SW480 (cell line): ENCODE measurements around the gene AMACR.
"Not testable (repeated sequence)": the region's sequence is repeated elsewhere in the genome, so short reads cannot be mapped to it uniquely, and the experiment has no call there.

Source experiments
- DNase-seq: peaks from one replicate; pipeline ENCODE4 v3.0.0-alpha.2; 2016; ENCODE audit warnings: low spot score

AMACR gene

DNA sequence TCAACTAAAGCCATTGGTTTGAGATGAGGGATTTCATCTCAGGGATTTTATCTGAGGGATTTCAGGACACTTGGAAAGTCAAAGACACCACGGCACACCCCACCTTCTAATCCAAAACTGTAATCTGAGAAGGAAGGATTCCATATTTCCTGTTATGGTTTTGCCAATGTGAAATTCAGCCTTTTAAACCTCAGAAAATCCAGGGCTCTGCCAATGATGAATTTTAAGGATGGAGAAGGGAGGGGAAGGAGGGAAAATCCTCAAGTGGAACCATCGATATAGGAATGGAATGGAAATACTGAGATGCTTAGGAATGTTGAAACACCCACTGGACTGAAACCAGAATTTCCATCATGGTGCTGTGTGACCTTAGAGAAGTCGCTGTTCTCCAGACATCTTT is 29.9 kb upstream of the AMACR start:
- no peak for DNase-seq

DNA sequence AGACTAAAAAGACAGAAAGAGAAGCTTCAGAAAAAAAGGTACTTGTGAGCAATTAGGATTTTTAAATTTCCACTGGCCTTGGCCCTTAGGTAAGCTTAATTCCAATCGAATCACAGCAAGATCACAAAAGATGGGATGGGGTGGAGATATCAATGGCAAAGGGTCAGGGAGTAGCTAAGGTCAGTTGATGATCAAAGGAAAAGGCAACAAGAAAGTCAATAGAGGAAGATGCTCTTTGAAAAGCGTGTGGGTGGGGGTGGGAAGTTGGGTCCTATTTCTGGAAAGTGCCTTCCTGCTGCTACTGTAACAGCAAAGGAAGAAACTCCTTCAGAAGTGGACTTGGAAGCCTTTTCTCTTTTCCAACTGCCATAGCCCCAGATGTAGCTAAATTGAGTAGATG is 27.9 kb upstream of the AMACR start:
- no peak for DNase-seq

DNA sequence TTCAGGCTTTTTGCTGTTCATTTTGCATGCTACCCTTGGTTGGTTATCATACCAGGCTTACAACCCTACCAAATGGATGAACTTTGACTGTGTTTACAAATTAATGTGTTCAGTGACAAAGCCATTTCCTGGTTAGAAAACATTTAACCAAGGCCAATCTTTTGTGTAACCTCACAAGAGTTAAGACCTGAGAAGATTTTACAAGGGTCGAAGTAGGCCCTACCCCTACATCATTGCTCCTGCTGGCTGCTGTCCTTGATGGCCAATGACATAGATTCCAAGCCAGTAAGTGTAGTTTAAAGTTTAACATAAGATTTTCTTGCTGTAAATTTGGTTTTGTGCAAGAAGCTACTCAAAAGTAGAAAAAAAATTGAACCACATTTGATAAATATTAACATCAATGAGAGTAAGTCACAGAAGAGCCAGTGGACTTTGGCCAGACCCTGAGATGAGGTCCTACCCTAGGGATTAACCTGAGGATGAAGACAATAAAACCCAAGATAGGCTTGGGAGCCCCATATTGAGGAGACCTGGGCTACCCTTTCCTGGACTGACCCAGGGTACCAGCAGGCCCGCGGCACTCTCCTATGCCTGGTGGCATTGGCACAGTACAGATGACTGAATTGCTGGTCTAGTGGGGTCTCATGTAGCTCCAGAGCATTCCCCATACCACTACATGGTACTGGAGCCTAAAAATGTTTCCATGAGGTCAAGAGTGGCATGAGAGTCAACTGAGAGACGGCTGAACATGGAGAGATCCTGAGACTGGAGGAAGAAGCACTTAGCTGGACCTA is 26.9 kb upstream of the AMACR start:
- no peak for DNase-seq

DNA sequence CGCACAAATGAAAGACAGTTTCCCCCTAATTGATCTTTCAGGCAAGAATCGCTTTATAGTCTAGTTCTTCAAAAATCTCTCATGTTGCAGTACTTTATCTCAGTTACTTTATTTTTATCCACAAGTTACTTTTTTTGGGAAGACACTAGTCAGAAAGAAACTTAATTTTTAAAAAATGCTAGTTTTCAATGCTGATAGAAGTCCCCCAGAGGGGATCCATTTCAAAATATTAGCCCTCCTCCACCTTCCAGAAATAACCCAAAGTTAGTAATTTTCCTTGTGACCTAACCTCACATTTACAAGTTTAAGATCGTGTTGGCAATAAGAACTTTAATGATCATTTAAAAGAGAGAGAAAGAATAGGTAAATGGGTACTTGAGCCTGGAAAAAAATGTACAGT is 24.1 kb upstream of the AMACR start:
- DNase-seq, result no peak

DNA sequence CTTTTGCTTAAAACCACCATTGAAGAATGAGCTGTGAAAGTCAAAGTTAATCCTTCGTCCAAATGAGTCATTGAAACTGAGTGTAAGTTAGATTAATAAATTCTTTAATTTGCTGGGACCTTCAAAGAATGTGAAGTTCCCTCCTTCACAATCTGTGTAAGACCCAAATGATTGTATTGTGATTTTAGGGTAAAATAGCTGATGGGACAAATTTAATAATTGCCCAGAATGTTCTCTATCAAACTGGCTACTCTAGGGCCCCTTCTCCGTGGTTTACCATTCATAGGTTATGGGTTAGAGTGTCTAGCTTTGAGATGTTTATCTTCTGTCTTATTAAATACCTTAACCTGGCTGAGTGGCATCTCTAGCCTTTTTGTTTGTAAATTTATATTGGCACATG is 23.3 kb upstream of the AMACR start:
- DNase-seq, result no peak

DNA sequence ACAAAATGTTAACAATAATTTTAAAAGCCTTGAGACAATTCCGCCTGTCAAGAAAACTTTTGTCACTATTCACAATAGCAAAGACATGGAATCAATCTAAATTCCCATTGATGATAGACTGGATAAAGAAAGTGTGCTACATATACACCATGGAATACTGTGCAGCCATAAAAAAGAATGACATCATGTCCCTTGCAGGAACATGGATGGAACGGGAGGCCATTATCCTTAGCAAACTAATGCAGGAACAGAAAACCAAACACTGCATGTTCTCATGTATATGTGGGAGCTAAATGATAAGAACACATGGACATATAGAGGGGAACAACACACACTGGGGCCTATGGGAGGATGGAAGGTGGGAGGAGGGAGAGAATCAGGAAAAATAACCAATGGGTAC is 22.7 kb upstream of the AMACR start:
- DNase-seq, result not testable (repeated sequence)

DNA sequence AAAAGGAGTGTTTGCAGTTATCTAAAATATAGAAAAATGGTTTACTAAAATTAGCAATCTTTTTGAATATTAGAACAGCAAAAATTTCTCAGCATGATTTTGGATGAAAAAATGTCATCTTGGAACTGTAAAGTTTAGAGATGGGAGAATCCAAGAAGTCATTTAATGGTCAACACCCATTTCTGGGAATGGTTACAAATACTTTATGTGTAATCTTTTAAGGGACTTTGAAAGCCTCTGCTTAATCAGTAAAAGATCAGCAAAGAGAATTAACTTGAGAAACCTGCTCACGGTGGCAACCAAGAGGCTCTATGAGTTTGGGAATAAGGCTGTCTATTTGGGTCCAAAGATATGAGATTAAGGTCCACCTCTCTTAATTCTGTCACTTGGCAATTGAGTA is 22.2 kb upstream of the AMACR start:
- DNase-seq, result no peak

DNA sequence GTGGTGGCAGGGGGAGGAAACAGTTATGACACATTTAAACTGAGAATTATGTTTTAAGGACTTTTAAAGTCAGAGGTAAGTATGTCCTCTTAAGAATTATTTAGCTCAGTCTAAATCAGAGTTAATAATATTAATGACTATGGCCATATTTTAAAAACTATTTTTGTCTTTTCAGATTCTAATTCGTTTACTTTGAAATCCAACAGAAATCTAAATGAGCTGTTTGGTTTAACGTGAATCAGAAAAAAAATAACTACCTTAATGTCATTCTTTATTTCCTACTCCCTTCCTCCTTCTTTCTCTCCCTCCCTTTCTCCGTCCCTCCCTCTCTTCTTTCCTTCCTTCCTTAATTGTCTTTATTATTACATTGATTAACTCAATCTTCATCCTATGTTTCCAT is 20.5 kb upstream of the AMACR start:
- DNase-seq, result no peak

DNA sequence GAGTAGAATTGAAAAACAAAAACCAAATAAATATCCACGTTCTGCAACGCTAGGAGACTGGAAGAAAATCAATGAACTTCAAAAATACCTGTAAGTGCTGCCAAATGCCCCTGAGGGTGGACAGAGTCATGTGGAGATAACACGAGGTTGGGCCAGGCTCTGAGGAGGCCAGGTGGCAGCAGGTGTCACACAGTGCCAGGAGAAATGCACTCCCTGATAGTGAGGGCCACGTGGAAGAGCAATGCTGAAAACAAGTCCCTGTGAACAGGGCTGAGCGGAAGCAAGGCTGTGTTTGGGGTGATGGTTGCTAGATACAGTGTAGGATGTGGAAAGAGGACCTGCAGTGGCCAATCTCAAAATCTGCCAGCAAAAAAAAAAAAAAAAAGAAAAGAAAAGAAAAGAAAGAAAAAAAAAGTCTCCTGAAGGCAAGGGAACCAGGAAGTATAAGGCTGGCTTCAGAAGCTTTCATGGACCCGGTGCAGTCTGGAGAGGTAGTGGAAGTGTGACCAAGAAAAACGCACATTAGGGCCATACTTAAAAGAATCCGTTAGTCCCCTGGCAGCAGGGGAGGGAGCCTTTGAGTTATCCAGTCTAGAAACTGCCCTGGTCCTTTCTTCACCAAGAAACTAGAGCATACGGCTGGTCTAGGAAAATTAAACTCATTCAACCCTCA is 18.4 kb upstream of the AMACR start:
- DNase-seq, result no peak

DNA sequence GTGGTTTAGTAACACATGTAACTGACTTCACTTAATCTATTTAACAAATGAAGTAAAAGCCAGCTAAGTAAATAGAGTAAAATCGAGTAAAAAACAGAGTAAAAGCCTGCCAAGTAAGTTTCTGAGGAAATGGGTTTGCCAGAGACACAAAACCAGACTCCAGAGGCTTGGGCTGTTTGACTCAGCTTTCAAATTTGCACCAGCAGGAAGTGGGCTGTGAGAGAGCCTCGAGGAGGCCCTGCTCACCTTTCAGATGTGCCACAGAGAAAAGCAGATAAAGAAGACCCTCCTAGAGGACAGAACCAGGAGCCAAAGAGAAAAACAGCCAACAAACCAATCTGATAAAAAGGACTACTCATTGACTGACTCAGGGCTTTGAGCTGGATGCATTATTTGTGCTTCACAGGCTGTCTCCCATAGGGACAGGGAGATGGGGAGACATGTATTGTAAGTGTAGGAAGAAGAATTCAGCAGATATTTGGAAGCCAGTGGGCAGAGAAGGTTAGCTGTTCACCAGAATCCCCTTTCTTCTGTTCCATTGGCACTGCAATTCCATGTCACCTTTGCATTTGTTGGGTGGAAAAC is 14.4 kb upstream of the AMACR start:
- no peak for DNase-seq

DNA sequence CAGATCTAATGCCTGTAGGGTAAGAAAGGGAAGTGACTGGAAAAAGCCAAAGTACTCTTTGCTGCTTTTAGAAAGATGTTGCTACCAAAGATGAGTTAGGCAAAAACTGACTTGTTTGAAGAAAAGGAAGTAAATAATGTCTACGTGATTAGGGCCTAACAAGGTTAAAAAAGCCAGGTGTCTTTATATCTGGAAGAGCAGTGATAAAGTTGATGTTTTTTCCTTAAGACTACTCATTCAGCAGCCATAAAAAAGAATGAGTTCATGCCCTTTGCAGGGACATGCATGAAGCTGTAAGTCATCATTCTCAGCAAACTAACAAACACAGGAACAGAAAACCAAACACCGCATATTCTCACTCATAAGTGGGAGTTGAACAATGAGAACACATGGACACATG is 13.5 kb upstream of the AMACR start:
- no peak for DNase-seq

DNA sequence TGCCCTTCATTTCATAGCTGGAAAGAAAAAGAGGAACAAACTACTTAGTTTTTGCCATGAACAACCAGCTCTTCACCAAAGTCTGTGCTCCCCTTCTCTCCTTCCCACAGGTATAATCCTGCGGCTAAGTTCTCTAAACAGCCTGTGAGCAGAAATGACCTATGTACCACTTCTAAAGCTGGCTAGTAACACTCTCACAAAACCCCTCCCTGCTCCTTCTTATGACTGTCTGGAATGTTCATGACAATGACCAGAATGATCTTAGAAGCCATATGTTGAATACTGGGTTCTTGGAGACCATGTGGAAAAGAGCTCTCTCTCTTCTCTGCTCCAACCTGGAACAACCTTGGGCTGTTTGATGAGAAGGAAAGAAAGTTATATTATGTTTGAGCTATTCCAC is 12.9 kb upstream of the AMACR start:
- no peak for DNase-seq

DNA sequence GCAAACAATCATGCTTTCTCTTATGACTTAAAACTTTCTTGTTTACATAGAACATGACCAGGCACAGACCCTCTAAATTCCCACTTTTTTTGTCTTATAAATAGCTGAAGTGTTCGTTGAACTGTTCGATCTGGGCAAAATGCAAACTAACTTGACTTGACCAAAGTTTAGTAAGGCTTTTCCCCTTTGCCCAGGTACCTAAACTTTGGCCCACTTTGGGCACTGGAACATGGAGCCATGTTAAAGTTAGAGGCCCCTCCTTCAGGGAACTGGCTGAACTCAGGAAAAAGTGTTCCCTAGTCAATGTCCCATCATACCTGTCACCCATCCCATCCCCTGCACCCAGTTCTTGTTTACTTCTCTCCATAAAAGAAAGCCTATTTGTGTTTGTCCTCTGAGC is 9.4 kb upstream of the AMACR start:
- DNase-seq, result no peak

DNA sequence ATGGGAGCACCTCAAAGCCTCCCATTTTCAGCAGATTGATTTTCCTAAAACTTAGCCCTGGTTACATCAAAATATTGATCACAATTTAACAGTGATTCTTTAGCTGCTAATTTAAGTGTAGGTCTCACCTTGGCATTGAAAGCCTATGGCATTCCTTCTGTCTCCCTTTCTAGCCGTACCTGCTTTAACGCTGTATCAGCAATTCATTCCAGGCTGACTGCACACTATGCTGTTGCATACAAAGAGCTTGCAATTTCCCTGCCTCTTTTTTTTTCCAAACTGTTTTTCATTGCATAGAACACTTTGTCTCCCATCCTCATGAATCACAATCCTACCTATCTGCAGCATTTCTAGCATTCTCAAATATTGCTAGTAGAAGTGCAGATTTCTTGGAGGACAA is 8.9 kb upstream of the AMACR start:
- DNase-seq, result no peak

DNA sequence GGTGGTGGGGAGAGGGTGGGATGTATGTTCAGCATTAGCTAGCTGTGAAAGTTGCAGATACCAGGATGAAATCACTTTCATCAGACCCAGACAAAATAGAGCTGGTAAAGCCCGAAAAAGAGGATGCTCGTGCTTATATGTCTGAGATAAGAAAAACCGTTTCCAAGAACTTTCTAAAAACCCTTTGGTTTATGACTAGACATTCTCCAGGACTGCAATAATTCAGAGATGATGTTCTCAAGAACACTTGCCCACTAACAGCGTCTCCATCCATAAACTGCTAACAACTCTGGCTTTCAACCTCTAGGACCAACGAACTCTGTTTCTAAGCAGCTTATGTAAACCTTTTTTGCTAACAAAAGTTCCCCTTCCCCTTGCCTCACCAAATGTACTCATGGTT is 8.4 kb upstream of the AMACR start:
- DNase-seq, result no peak

DNA sequence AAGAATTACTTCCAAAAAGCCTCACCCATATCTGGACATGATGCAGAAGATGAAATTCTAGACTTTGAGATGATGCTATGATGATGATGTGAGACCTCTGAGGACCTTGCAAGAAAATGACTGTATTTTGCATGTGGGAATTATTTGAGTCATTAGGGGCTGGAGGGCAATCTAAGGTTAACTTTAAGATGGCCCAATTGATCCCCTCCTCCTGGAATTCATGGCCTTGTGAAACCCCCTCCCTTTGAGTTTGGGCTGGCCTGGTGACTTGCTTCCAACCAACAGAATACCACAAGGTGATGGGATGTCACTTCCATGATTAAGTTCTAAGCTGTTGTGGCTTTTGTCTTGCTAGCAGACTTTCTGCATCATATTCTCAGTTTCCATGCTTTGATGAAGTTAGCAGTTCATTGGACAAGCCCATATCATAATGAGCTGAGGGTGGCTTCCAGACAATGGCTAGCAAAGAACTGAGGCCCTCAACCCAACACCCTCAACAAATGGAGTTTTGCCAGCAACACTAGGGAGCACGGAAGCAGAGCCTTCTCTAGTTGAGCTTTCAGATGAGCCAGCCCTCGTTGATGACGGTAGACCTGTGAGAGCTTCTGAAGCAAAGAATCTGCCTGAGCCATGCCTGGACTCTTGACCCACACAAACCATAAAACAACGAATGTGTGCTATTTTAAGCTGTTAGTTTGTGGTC is 7.4 kb upstream of the AMACR start:
- no peak for DNase-seq

DNA sequence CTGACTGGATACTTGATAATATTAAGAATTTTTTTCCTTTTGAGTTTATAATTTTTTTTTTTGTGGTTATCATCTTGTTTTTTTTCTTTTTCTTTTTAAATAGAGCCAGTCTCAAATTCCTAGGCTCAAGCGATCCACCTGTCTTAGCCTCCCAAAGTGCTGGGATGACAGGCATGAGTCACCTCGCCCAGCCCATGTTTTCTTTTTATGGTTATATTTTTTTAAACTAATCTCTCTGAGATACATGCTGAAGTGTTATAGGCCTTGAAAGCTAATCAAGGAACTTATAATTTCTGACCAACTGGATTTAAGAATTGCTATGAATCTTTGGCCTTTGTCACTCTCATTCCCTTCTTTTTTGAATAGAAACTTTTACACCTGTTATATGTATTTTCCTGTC is 6.8 kb upstream of the AMACR start:
- DNase-seq, result no peak

DNA sequence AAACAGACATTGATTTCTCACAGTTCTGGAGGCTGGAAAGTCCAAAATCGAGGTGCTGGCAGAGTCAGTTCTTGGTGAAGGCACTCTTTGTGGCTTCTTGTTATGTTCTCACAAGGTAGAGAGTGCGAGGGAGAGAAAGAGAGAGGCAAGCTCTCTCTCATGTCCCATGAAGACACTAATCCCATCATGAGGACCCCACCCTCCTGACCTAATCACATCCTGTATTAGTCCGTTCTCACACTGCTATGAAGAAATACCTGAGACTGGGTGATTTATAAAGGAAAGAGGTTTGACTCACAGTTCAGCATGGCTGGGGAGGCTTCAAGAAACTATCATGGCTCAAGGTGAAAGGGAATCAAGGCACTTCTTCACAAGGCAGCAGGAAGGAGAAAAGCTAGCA is 5.7 kb upstream of the AMACR start:
- DNase-seq, result no peak

DNA sequence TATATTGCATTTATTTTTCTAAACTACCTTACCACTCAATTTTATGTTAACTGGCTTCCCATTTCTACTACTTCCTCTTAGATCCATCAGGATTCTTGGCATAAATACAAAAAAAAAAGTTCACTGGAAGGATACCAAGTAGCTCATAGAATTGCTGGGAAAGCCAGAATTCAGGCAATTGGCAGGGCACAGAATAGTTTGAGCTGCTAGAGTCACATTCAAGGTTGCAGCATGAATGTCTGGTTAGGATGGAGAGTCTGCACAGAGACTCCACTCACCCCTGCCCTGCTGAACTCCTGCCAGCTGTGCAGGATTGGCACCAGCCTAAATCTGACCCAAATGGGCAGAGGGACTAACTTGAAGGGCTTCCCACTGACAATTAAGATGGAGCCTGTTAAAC is 4.9 kb upstream of the AMACR start:
- DNase-seq, result no peak

DNA sequence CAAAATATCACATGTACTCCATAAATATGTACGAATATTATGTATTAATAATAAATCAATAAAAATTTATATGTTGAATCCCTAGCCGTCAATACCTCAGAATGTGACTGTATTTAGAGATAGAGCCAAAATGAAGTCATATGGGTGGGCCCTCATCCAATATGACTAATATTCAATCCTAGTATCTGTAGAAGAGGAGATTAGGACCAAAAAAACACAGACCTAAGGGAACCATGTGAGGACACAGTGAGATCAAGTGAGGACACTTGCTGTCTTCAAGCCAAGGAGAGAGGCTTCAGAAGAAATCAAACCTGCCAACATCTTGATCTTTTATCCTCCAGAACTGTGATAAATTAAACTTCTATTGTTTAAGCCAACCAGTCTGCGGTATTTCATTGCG is 3.7 kb upstream of the AMACR start:
- no peak for DNase-seq

DNA sequence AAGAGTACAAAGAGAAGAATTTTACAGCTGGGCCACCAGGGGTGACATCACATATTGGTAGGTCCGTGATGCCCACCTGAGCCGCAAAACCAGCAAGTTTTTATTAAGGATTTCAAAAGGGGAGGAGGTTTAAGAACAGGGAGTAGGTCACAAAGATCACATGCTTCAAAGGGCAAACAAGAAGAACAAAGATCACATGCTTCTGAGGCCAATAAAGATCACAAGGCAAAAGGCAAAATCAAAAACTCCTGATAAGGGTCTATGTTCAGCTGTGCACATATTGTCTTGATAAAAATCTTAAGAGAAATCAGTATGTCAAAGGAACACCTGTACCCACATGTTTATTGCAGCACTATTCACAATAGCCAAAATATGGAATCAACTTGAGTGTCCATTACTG is 2.3 kb upstream of the AMACR start:
- DNase-seq, result not testable (repeated sequence)

DNA sequence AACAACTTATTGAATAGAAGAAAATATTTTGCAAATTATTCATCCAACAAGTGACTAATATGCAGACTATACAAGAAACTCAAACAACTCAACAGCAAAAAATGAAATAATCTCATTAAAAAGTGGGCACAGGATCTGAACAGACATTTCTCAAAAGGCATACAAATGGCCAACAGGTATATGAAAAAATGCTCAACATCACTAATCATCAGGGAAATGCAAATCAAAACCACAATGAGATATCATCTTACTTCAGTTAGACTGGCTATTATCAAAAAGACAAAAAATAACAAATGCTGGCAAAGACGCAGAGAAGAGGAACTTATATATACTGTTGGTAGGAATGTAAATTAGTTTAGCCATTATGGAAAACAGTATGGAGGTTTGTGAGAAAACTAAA is 1.8 kb upstream of the AMACR start:
- DNase-seq, result no peak

DNA sequence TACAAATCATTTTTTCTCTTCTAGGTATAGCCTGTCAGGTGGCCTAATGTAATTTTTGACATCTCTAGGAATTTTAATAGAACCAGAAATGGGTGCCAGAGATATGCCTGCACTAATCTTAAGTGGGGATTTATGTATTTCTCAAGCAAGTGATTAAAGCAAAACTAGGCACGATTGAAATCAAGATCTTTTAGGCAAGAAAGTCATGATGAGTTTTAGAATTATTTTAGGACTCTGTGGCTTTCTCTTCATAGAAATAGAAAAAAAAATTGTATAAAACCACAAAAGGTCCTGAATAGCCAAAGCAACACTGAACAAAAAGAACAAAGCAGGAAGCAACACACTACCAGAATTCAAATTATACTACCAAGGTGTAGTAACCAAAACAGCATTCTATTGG is 952 bp upstream of the AMACR start:
- DNase-seq, result no peak
